ENCODE results near the gene ETS1. TPM values are rescaled to one million over a fixed set of nuclear protein-coding genes. Genes with fewer than 3 reads are reported as not detected.

ETS1 gene
- total RNA-seq, 1 experiment from 2014 or later, result 1.1 TPM

- no peak for DNase-seq
- no peaks in the 10 kb centered on the region for H3K9me3 ChIP-seq
- H3K4me3 ChIP-seq (ENCODE audit: low read depth, low read length), result peak overlapping the region; percentile 67
- H3K9me3 Mint-ChIP-seq (ENCODE audit: unreplicated experiment), result no peaks in the 10 kb centered on the region
- H3K4me1 Mint-ChIP-seq (ENCODE audit: low read depth, unreplicated experiment), result peaks cover 9% of the 10 kb centered on the region
- no TSS peak for BruUV-seq (replicated peaks)
- intact Hi-C loops (cut with micrococcal nuclease; ENCODE audit: unreplicated experiment), result loop anchor here (1.0 kb wide), 2 partner anchors 16 to 359 kb away; no protein-coding TSS in a partner anchor
- CTCF ChIA-PET, result no interaction called here
- H3K36me3 Mint-ChIP-seq (ENCODE audit: insufficient read depth, unreplicated experiment), result no peaks in the 10 kb centered on the region
- peak overlapping the region; percentile 79 for H3K4me3 Mint-ChIP-seq (ENCODE audit: unreplicated experiment)
- TF ChIP-seq CTCF (IDR thresholded peaks at IDR 0.05; ENCODE audit: insufficient read depth in 1 of 2, low read depth in 1 of 2, low read length in 1 of 2, severe bottlenecking in 1 of 2, unreplicated experiment in 1 of 2), result no peak
- H3K27me3 Mint-ChIP-seq (ENCODE audit: insufficient read depth, unreplicated experiment), result peaks cover 34% of the 10 kb centered on the region
- peaks cover 1% of the 10 kb centered on the region; the same call in 1 of the 2 replicates for H3K27me3 ChIP-seq (replicated peaks; ENCODE audit: control insufficient read depth, insufficient read depth, low read length)
- H3K36me3 ChIP-seq (ENCODE audit: control insufficient read depth, insufficient read depth, low read length), result no peaks in the 10 kb centered on the region
- peaks cover 7% of the 10 kb centered on the region; the same call in 1 of the 2 replicates for H3K4me1 ChIP-seq
- peak overlapping the region; percentile 67 for H3K27ac Mint-ChIP-seq (ENCODE audit: unreplicated experiment)
- POLR2A ChIA-PET, result interaction anchor here (0.6 kb wide), 1 partner anchor 226 kb away, joined by 3 read pairs; no protein-coding TSS in a partner anchor
These were observed 64.3 kb downstream of the ETS1 start for GRCh38 chr11:128522943-128523518.

GRCh38 chr11:128522055-128522942 lies 65.1 kb downstream of the ETS1 start:
- H3K36me3 ChIP-seq (ENCODE audit: control insufficient read depth, insufficient read depth, low read length), result no peaks in the 10 kb centered on the region
- DNase-seq, result peak; percentile 91
- Mint-ChIP-seq H3K9me3 (ENCODE audit: unreplicated experiment) (no peaks in the 10 kb centered on the region), H3K4me3 (ENCODE audit: unreplicated experiment) (peak overlapping the region; percentile 79), H3K4me1 (ENCODE audit: low read depth, unreplicated experiment) (peaks cover 9% of the 10 kb centered on the region), H3K36me3 (ENCODE audit: insufficient read depth, unreplicated experiment) (no peaks in the 10 kb centered on the region), H3K27me3 (ENCODE audit: insufficient read depth, unreplicated experiment) (peaks cover 36% of the 10 kb centered on the region), H3K27ac (ENCODE audit: unreplicated experiment) (peak overlapping the region; percentile 67)
- BruUV-seq (replicated peaks), result no TSS peak
- no peaks in the 10 kb centered on the region for H3K9me3 ChIP-seq
- ChIA-PET POLR2A (no interaction called here), CTCF (interaction anchor here (0.7 kb wide), 1 partner anchor 58 kb away, joined by 6 read pairs; no protein-coding TSS in a partner anchor)
- peak overlapping the region; percentile 67 for H3K4me3 ChIP-seq (ENCODE audit: low read depth, low read length)
- peaks cover 7% of the 10 kb centered on the region; the same call in 1 of the 2 replicates for H3K4me1 ChIP-seq
- intact Hi-C loops (cut with micrococcal nuclease; ENCODE audit: unreplicated experiment), result loop anchor here (1.0 kb wide), 2 partner anchors 15 to 358 kb away; no protein-coding TSS in a partner anchor
- H3K27me3 ChIP-seq (replicated peaks; ENCODE audit: control insufficient read depth, insufficient read depth, low read length), result peaks cover 1% of the 10 kb centered on the region; the same call in 1 of the 2 replicates
- TF ChIP-seq CTCF (IDR thresholded peaks at IDR 0.05; ENCODE audit: insufficient read depth in 1 of 2, low read depth in 1 of 2, low read length in 1 of 2, severe bottlenecking in 1 of 2, unreplicated experiment in 1 of 2), result no peak

GRCh38 chr11:128521682-128522054 lies 65.7 kb downstream of the ETS1 start:
- peak; percentile 11 to 31 for DNase-seq
- no peaks in the 10 kb centered on the region for H3K9me3 ChIP-seq
- peak overlapping the region; percentile 79 for H3K4me3 Mint-ChIP-seq (ENCODE audit: unreplicated experiment)
- H3K9me3 Mint-ChIP-seq (ENCODE audit: unreplicated experiment), result no peaks in the 10 kb centered on the region
- BruUV-seq (replicated peaks), result TSS peak; percentile 35
- peaks cover 3% of the 10 kb centered on the region for H3K27me3 ChIP-seq (replicated peaks; ENCODE audit: control insufficient read depth, insufficient read depth, low read length)
- intact Hi-C loops (cut with micrococcal nuclease; ENCODE audit: unreplicated experiment), result loop anchor here (1.0 kb wide), 2 partner anchors 14 to 357 kb away; no protein-coding TSS in a partner anchor
- H3K27ac Mint-ChIP-seq (ENCODE audit: unreplicated experiment), result peak overlapping the region; percentile 67
- H3K27me3 Mint-ChIP-seq (ENCODE audit: insufficient read depth, unreplicated experiment), result peaks cover 36% of the 10 kb centered on the region
- H3K4me1 ChIP-seq, result peaks cover 7% of the 10 kb centered on the region; the same call in 1 of the 2 replicates
- CTCF ChIA-PET, result interaction anchor here (0.7 kb wide), 1 partner anchor 59 kb away, joined by 6 read pairs; no protein-coding TSS in a partner anchor
- H3K4me1 Mint-ChIP-seq (ENCODE audit: low read depth, unreplicated experiment), result peaks cover 9% of the 10 kb centered on the region
- H3K36me3 Mint-ChIP-seq (ENCODE audit: insufficient read depth, unreplicated experiment), result no peaks in the 10 kb centered on the region
- no peaks in the 10 kb centered on the region for H3K36me3 ChIP-seq (ENCODE audit: control insufficient read depth, insufficient read depth, low read length)
- TF ChIP-seq CTCF (IDR thresholded peaks at IDR 0.05; ENCODE audit: insufficient read depth in 1 of 2, low read depth in 1 of 2, low read length in 1 of 2, severe bottlenecking in 1 of 2, unreplicated experiment in 1 of 2), result no peak
- POLR2A ChIA-PET, result no interaction called here
- H3K4me3 ChIP-seq (ENCODE audit: low read depth, low read length), result peak overlapping the region; percentile 67

Data from Caco-2 (cell line).